NB4 (cell line): ENCODE data around the gene SPOP.

ENCODE experiments used
- POLR2A ChIP-seq: IDR thresholded peaks from 2 replicates; pipeline ENCODE4 v1.6.1; 2011; ENCODE audit warnings: mild to moderate bottlenecking; ENCODE audit not compliant: insufficient read length; ENCODE audit errors: extremely low read depth
- TF ChIP-seq, protein P1 (sequence below): IDR thresholded peaks from one replicate; pipeline ENCODE4 v1.5.1; 2012; ENCODE audit warnings: low read depth, low read length
- TF ChIP-seq, protein P2 (sequence below): IDR thresholded peaks from 2 replicates; pipeline ENCODE4 v1.6.1; 2011; ENCODE audit warnings: low read depth, low read length

GRCh38 chr17:49629447-49629846 is 48.5 kb downstream of the SPOP start:
- no peak for TF ChIP-seq POLR2A
- TF ChIP-seq, protein P1, sequence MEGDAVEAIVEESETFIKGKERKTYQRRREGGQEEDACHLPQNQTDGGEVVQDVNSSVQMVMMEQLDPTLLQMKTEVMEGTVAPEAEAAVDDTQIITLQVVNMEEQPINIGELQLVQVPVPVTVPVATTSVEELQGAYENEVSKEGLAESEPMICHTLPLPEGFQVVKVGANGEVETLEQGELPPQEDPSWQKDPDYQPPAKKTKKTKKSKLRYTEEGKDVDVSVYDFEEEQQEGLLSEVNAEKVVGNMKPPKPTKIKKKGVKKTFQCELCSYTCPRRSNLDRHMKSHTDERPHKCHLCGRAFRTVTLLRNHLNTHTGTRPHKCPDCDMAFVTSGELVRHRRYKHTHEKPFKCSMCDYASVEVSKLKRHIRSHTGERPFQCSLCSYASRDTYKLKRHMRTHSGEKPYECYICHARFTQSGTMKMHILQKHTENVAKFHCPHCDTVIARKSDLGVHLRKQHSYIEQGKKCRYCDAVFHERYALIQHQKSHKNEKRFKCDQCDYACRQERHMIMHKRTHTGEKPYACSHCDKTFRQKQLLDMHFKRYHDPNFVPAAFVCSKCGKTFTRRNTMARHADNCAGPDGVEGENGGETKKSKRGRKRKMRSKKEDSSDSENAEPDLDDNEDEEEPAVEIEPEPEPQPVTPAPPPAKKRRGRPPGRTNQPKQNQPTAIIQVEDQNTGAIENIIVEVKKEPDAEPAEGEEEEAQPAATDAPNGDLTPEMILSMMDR = no peak
- TF ChIP-seq, protein P2, sequence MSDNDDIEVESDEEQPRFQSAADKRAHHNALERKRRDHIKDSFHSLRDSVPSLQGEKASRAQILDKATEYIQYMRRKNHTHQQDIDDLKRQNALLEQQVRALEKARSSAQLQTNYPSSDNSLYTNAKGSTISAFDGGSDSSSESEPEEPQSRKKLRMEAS = no peak
